DMS153 treated with DMSO at 0.1 percent for 48 hours (cell line): Measurements from ENCODE around the gene MTARC1.

Experiments
- DNase-seq: peaks from one replicate; lab custom pipeline; 2025; ENCODE audit not compliant: unreplicated experiment; lab: John Stamatoyannopoulos, UW

The MTARC1 gene

DNA sequence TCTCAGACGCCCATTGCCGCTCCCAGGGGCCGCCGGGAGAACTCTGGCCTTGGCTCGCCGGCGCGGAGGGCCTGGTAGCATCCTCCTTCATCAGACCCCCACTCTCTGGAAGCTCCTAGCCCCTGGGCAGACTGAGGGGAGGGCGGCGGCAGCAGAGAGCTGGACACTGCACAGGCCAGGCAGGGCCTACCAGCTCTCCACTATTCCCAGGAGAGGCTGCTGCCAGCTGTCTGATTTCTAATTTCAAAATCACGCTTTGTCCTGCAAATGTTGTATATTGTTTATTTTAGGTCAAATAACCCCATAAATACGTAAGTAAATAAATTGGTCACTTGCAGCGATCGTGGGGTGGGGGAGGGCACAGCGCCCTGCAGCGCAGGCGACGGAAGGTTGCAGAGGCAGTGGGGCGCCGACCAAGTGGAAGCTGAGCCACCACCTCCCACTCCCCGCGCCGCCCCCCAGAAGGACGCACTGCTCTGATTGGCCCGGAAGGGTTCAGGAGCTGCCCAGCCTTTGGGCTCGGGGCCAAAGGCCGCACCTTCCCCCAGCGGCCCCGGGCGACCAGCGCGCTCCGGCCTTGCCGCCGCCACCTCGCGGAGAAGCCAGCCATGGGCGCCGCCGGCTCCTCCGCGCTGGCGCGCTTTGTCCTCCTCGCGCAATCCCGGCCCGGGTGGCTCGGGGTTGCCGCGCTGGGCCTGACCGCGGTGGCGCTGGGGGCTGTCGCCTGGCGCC lies at the start of gene MTARC1:
MTARC1 (plus strand) TSS at position 577 of the 732 bp plus-strand sequence; CDS start at position 609, 32 bp downstream.
- peak; percentile 96 for DNase-seq

DNA sequence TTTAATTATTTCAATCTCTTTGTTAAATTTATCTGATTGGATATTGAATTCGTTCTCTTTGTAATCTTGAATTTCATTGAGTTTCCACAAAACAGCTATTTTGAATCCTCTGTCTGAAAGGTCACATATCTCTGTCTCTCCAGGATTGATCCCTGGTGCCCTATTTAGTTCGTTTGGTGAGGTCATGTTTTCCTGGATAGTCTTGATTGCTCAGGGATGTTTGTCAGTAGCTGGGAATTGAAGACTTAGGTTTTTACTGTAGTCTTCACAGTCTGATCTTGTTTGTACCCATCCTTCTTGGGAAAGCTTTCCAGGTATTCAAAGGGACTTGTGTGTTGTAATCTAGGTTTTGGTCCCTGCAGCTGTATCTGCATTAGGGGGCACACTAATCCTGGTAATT lies 45.4 kb upstream of the MTARC1 start:
- DNase-seq = no peak

DNA sequence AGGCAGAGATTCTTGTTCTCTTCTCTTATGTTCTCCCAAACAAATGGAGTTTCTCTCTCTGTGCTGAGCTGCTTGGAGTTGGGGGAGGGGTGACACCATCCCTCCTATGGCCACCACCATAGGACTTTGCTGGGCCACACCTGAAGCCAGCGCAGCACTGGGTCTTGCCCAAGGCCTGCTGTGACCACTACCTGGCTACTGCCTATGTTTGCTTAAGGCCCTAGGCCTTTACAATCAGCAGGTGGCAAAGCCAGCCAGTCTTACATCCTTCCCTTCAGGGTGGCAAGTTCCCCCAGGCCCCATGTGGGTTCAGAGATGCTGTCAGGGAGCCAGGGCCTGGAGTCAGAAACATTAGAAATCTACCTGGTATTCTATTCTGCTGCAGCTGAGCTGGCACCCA lies 44.9 kb upstream of the MTARC1 start:
- DNase-seq = no peak

DNA sequence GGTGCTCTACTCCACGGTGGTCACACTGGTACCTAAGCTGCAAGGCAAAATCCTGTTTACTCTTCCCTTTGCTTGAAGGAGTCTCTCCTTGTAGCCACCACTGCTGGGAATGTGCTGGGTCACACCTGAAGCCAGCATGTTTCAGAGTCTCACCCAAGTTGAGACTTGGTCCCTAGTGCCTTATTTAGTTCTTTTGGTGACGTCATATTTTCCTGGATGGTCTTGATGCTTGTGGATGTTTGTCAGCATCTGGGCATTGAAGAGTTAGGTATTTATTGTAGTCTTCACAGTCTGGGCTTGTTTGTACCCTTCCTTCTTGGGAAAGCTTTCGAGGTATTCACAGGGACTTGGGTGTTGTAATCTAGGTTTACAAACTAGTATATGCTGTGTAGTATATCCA lies 44.2 kb upstream of the MTARC1 start:
- no peak for DNase-seq

DNA sequence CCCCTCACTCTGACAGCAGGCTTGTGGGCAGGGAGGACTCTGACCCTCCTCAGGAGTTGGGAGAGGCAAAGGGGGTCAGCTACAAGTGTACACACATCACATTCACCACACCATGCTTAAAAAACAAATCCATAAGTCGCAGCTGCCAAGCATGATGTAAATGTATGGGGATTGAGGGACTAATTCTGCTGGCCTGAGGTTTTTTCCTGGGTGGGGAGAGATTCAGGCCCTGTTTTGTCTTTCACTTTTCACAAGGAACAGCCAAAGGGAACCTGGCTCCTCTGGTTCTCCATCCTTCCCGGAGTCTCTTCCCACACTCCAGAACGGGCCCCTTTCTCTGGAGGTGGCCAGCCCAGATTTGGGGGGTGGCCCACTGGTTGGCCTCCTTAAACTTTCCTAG lies 39.9 kb upstream of the MTARC1 start:
- no peak for DNase-seq

DNA sequence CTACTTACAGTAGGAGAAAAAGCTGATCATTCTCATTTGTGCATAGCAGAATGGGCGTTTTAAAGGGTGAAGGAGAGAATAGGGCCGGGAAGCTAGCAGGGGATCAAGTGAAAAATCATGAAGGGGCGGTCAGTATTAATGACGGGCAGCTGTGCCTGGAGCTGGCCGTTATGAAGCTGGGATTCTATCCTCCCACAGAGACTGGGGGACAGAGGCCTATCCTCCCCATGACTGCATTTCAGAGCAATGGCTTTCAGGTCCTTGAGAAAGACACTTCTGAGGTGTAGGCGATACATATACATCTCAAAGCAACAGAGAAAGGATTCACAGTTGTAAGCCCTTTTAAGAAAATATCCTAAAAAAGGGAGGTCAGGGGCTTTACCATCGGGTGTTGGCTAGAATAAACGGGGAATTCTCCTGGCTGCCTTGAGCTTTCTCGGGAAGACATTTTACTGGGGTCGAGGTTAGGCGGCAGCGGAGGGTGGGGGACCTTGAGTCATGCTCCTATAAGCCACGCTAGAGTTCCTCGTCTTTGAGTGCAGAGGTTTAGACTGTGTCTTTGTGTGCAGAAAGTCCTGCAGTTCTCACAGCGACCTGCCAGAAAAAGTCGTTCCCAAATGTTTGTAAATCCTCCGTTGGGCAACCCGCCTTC lies 39.1 kb upstream of the MTARC1 start:
- DNase-seq = no peak

DNA sequence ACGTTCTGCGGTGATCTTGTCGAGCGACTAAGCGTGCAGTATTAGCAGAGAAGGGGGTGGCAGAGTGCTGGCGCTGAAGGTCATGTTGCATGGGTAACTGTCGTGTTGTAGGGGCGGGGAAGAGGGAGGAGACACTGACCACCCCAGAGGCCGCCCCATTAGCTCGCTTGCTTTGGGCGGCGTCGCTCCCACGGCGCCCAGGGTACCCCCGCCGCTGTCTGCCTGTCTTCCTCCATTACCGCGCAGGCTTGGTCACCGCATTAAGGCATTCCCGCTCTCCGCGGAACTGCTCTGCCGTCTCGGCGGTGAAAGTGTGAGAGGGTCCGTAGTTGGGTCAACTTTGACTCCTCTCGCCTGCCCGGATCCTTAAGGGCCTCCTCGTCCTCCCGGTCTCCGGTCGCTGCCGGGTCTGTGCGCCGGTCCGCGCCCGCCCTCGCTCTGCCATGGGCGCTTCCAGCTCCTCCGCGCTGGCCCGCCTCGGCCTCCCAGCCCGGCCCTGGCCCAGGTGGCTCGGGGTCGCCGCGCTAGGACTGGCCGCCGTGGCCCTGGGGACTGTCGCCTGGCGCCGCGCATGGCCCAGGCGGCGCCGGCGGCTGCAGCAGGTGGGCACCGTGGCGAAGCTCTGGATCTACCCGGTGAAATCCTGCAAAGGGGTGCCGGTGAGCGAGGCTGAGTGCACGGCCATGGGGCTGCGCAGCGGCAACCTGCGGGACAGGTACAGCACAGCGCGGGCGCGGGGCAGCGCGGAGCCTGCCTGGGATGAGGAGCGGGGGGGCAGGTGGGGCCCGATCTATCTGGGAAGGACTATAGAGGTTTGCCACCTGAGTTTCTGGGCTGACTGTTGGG lies 38.4 kb upstream of the MTARC1 start, which contains the start of gene MTARC2:
MTARC2 (plus strand) TSS at position 234 of the 846 bp plus-strand sequence; CDS start at position 444, 210 bp downstream.
- DNase-seq = peak; percentile 85

DNA sequence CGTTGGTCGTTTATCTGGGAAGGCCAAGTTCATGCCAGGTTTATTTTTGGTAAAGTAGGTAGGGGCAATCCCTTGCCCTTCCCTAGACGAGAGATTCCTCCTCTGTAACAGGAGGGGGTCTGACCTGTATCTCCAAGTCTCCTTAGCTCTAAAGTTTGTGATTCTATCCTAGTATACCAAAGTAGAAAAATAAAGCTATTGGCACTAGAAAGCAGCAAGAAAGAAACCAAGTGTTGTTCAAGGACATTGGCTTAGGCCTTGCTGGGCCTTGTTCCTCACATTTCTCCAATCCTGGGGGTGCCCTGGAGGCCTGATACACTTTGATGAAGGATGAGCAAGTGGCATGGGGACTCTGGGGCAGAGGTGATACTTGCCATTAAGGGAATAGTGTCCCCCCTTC lies 37.8 kb upstream of the MTARC1 start:
- DNase-seq = no peak

DNA sequence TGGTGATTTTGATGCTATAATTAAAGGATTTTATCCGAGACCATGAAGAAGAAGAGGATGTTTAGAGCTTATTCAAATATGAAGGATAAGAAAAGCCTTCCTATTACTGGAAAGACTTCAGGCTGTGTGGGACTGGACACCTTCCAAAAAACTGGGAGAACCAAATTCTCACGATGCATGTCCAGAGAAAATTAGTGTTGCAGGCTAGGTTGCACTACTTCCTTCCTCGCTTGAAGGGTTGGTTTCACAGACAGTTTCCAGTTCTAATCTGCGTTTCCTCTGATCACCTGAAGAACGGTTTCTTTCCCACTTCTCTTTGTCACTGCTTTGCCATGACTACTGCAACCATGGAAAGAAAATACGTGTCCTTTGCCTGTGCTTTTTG lies 36.6 kb upstream of the MTARC1 start:
- DNase-seq = no peak

DNA sequence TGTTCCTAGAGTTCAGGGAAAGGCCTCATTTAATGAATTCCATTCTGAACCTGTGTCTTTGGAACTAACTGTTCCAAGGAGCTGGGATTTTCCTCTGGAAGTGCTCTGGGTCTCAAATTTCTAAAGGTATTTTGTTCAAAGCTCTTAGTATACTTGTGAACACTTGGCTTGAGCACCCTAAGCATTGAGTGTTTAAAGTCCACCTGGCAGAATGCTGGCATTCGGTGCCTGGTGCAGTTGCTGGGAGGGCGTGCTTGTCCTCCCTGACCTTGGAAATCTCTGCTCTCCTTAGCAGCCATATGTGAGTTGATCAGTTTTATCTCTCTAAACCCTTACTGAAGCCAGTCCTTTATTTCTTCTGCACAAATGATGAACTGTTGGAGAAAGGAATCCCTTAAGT lies 35.6 kb upstream of the MTARC1 start:
- DNase-seq = no peak

DNA sequence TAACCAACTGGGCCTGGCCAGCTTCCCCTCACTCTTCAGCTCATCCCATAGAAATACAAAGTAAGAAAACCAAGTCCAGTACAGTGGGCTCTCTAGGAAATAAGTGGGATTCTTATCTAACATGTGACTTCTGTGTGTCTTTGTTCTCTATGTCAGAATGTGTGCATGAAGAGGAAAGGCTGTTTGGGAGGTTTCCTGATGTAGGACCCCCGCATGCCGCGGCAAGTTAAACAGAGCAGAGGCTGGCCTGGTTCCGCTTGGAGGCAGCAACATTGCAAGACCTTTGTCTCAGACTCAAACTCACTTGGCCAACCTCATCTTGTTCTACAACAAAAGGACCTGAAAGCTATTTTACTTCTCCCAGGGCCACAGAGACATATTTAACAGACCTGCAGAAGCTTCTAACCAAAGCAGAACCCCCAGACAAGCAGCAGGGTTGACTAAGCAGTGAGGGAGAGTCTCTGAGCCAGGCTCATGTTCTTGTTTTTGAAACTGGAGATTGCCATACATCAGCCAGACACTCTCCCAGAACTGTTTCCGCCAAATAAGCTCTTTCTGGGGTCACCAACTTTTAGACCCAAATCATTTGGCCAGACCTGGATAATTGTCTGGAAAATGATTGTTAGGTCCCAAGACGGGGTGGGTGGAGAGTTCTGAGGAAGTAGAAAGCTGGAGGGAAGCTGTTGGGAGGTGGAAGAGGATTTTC lies 32.3 kb upstream of the MTARC1 start:
- DNase-seq = no peak

DNA sequence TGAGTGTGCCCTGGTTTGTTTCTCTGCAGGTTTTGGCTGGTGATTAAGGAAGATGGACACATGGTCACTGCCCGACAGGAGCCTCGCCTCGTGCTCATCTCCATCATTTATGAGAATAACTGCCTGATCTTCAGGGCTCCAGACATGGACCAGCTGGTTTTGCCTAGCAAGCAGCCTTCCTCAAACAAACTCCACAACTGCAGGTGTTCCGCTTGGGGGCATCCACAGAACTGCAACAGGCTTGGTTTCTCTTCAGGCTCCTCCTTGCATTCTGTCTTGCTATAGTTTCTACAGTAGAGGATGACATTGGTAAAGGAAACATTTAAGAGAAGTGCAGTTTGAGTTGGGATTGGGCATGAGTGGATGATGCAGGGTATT lies 31.8 kb upstream of the MTARC1 start:
- DNase-seq = no peak

DNA sequence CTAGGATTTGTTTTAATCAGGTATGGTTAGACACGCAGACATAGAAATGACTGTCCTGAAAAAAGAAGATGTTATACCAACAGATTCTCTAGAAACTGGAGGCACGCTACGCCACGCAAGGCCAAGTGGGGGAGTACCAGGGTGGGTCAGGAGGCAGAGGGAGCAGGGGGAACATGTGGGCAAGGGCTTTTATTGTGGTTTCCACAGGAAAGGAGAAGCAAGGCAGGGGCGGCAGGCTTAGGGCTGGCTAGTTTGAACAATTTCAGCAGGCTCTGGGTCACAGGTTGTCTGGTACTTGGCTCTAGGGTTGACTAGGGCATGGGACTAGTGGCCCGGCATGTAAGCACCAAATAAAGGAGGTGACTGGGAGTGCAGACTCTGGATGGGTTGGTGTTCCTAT lies 31.4 kb upstream of the MTARC1 start:
- DNase-seq = no peak

DNA sequence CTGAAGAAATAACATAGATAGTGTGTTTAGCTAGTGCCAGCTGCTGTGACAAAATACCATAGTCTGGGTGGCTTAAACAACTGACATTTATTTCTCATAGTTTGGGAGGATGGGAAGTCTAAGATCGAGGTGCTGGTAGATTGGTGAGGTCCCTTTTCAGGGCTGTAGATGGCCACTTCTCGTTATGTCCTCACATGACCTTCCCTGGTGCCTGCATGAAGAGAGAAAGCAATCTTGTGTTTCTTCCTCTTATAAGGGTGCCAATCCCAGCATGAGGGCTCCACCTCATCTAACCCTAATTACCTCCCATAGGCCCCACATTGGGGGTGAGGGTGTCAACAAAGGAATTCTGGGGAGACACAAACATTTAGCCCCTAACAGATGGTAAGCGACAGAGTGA lies 29.3 kb upstream of the MTARC1 start:
- no peak for DNase-seq

DNA sequence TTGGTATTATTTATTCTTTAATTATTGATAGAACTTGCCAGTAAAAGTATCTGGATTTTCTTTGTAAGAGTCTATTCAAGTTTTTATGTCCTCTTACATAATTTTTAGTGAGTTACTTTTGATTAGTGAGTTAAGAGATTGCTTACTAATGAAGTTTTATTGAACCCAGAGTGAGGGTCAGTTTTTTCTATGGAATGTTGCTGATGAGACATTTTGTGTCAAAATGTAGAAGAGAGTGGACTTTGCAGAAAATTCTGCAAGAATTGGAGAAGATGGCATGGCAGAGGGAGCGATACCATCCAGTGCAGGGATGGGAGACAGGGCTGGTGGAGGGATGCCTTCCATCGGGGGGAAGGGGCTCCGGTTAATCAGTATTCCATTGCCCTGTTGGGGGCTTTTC lies 27.6 kb upstream of the MTARC1 start:
- DNase-seq = no peak

DNA sequence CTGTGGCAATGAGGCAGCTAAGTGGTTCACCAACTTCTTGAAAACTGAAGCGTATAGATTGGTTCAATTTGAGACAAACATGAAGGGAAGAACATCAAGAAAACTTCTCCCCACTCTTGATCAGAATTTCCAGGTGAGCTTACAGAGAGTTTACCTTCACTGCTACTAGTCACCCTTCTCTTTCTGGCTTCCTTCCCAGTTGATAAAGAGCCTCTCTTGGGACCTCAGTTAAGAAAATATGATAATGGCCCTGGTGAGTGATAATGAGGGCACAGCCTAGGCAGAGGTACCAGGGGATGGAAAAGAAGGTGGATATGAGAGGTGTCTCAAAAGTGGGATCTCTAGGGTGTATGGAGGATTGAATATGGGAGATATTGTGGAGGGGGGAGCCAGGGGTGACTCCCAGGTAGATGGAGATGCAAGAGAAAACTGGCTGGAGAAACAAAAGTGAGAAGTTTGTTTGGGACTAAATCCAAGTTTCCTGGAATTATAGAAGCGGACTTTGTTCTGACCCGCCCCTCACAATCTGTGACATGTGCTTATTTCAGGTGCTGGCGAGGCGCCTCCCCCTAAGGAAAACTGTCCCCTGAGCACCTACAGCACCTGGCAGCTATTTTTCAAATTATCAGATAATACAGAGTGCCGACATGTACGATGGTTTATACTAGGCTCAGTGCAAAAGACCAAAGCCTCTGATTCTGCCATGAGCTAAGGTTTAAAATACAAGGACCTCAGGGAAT lies 24.9 kb upstream of the MTARC1 start:
- peak; percentile 8 for DNase-seq

DNA sequence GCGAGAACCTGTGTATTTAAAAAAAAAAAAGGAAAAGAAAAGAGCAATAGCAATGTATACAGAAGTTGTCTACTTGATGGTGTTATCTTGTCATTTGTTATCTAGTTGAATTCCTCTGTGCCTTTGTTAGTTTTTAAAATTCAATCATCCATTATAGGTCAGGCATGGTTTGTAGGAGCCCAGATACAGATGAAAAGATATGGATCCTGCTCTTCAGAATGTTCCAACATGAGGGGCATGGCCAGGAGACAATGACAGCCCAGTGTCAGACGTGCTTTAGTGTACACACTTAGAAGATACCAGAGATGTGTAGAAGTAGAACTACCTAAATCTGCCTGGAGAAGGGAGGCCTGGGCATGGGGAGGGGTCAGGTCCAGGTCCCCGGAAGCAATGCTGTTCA lies 22.0 kb upstream of the MTARC1 start:
- no peak for DNase-seq

DNA sequence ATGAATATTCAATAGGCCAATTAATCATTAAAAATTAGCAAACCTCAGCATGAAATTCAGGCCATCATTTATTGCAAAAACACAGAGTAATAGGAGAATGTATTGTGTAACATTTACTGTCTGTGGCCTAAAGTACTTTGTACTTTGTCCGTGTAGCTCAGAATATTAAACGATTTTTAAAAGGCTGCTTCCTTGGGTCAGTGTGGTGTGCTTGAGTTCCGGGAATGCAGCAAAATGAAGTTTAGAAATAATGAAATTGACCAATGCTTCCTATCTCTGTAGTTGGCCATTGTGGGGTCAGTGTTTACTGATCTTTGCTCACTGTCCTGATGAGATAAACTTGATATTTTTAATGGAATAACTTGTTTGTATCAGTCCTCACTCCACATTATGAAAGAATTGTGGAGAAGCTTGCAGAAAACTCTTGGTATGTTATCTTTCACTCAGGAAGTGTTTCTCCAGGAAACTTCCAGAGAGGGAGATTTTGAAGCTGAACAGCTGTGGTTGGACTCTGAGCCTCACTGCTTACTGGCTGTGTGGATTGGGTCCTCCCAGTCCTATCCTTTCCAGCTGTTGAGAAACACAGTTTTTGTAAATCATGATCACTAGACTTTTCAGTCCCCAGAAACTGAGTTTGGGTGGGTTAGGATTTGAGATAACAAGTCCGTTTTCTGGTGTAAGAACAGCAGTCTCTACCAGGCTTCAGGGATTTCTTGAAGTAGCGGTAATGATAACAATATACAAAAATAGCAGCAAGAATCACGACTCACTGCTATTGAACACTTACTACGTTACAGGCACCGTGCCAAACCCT lies 19.2 kb upstream of the MTARC1 start:
- DNase-seq = no peak

DNA sequence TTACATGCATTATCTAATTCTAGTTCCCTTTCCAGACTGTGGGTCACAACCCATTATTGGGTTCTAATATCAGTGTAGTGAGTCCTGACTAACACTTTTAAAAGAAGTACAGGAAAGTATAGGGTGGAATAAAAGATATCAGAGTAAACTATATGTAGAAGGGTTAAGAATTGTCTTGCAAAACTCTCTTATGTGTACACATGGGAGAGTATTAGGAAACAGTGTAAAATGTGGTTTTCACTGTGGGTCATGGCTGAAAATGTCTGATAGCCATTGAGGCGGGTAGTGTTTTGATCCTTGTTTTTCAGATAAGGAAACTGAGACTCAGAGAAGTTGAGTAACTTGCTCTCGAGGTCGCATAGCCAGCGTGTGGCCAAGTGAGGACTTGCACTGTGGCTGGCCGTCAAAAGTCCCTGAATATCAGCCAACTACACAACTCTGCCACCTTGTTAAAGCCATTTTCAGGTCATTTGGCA lies 18.5 kb upstream of the MTARC1 start:
- no peak for DNase-seq

DNA sequence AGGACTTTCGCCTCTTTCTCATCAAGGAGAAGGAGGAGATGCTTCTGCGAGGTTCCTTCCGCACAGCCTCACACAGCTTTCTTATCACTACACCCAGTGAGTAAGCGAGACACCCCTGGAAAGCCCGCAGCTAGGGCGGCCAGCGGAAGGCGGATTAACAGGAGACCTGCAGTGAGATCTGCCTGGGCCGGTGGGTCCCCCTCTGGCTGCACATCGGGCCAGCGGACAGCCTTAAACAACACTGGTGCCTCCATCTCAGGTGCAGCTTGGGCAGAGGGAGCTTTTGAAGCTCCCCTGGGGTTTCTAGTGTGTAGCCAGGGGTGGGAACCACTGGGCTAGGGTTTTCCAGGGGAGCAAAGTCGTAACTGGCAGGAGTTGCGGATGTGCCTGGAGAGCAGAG lies 17.5 kb upstream of the MTARC1 start:
- DNase-seq = no peak
